ENCODE measurements around the gene MTHFD1L. TPM values are rescaled to one million over a fixed set of nuclear protein-coding genes. Genes with fewer than 3 reads are reported as not detected.

Gene MTHFD1L
- total and polyA plus RNA-seq, 9 of the 15 experiments (the other 6 are each of a cell fraction or from before 2014, with no cell fraction given) = 20.9 to 128 (median 61.0) TPM

GRCh38 chr6:150981095-150981494 is 115.6 kb downstream of the MTHFD1L start (continued):
- TF ChIP-seq ZMIZ1 (IDR thresholded peaks at IDR 0.05; ENCODE audit: low read depth in 2 of 2, low read length in 2 of 2) = no peak
- TF ChIP-seq SRSF3 (IDR thresholded peaks at IDR 0.05; ENCODE audit: insufficient read depth, low read length) = no peak
- TF ChIP-seq MBD1 (CRISPR knock-in tag; IDR thresholded peaks at IDR 0.05) = no peak
- no peak for TF ChIP-seq ELK1 (CRISPR knock-in tag; IDR thresholded peaks at IDR 0.05)
- no peak for TF ChIP-seq SRSF1 (IDR thresholded peaks at IDR 0.05; ENCODE audit: low read depth, low read length)
- TF ChIP-seq GABPA (tag; conservative IDR thresholded peaks at IDR 0.05; ENCODE audit: low read depth) = no peak

Measured in K562 (cell line).